SU-DHL-6 (cell line): Measurements from ENCODE around the gene NCS1.

Source experiments
- EZH2phosphoT487 ChIP-seq: fragments of 200-600 bp; sonication (generic), shearing (Covaris generic); conservative IDR thresholded peaks from 2 replicates; pipeline ENCODE4 v1.6.1; 2018; ENCODE audit warnings: mild to moderate bottlenecking, antibody characterized with exemption, low read length, moderate library complexity, mixed read lengths
- TF ChIP-seq, protein P1 (sequence below): fragments of 200-600 bp; sonication (generic); IDR thresholded peaks from one replicate; pipeline ENCODE4 v1.5.1; 2017; ENCODE audit warnings: antibody characterized with exemption, mild to moderate bottlenecking, low read length, moderate library complexity; ENCODE audit not compliant: insufficient read depth, poor library complexity, severe bottlenecking

DNA sequence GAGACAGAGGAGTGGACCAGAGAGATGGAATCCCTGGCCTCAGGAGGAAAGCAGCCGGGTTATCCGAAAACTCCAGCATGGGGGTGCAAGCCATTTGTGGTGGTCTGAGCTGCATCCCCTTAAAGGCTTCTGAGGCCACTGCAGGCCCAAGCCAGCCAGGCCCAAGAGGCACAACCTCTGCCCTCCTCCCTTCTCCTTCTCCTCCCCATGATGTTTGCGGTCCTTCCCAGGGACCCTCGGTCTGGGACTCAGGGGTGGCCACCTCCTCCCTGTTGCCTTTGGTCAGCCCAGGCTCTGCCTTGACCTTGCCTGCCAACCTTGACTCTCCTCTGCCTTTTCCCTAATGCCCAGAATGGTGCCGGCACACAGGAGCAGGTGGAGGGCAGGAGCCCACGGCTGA is 4.6 kb downstream of the NCS1 start:
- TF ChIP-seq, protein P1, sequence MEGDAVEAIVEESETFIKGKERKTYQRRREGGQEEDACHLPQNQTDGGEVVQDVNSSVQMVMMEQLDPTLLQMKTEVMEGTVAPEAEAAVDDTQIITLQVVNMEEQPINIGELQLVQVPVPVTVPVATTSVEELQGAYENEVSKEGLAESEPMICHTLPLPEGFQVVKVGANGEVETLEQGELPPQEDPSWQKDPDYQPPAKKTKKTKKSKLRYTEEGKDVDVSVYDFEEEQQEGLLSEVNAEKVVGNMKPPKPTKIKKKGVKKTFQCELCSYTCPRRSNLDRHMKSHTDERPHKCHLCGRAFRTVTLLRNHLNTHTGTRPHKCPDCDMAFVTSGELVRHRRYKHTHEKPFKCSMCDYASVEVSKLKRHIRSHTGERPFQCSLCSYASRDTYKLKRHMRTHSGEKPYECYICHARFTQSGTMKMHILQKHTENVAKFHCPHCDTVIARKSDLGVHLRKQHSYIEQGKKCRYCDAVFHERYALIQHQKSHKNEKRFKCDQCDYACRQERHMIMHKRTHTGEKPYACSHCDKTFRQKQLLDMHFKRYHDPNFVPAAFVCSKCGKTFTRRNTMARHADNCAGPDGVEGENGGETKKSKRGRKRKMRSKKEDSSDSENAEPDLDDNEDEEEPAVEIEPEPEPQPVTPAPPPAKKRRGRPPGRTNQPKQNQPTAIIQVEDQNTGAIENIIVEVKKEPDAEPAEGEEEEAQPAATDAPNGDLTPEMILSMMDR: no peak
- no peak for TF ChIP-seq EZH2phosphoT487
